Measurements from ENCODE around the gene SIGLEC7. TPM values are rescaled to one million over a fixed set of nuclear protein-coding genes. Genes with fewer than 3 reads are reported as not detected.
"Not testable (repeated sequence)": the region's sequence is repeated elsewhere in the genome, so short reads cannot be mapped to it uniquely, and the experiment has no call there.

SIGLEC7 gene
- total RNA-seq, 1 donor from 2014 or later = 0.49 TPM

- DNase-seq = no peak
Observed at GRCh38 chr19:51139299-51140014, 2.6 kb upstream of the SIGLEC7 start.

GRCh38 chr19:51140441-51140840, 1.7 kb upstream of the SIGLEC7 start:
- DNase-seq = no peak

GRCh38 chr19:51141181-51141580, 920 bp upstream of the SIGLEC7 start:
- DNase-seq = no peak

GRCh38 chr19:51142809-51143475, 841 bp downstream of the SIGLEC7 start:
- DNase-seq = not testable (repeated sequence)

GRCh38 chr19:51143486-51143885, 1.4 kb downstream of the SIGLEC7 start:
- no peak for DNase-seq

GRCh38 chr19:51144482-51145045, 2.5 kb downstream of the SIGLEC7 start:
- no peak for DNase-seq

GRCh38 chr19:51145916-51146493, 3.9 kb downstream of the SIGLEC7 start:
- DNase-seq = no peak

- no peak for DNase-seq
Observed at GRCh38 chr19:51146751-51147150, 4.7 kb downstream of the SIGLEC7 start.

- peak; percentile 16 for DNase-seq
Observed at GRCh38 chr19:51147663-51148062, 5.6 kb downstream of the SIGLEC7 start.

GRCh38 chr19:51148580-51148979, 6.5 kb downstream of the SIGLEC7 start:
- no peak for DNase-seq

- DNase-seq = no peak
Observed at GRCh38 chr19:51150627-51151026, 8.5 kb downstream of the SIGLEC7 start.

GRCh38 chr19:51156710-51157109, 14.6 kb downstream of the SIGLEC7 start:
- DNase-seq = no peak

GRCh38 chr19:51157265-51157664, 15.2 kb downstream of the SIGLEC7 start:
- no peak for DNase-seq

- DNase-seq = no peak
Observed at GRCh38 chr19:51158474-51159129, 16.5 kb downstream of the SIGLEC7 start.

- no peak for DNase-seq
Observed at GRCh38 chr19:51159656-51160055, 17.6 kb downstream of the SIGLEC7 start.

- DNase-seq = no peak
Observed at GRCh38 chr19:51161266-51161665, 19.2 kb downstream of the SIGLEC7 start.

- no peak for DNase-seq
Observed at GRCh38 chr19:51161867-51162496, 19.9 kb downstream of the SIGLEC7 start.

- DNase-seq = no peak
Observed at GRCh38 chr19:51163257-51163656, 21.2 kb downstream of the SIGLEC7 start.

GRCh38 chr19:51164215-51164614, 22.1 kb downstream of the SIGLEC7 start:
- no peak for DNase-seq

- DNase-seq = no peak
Observed at GRCh38 chr19:51166846-51167490, 24.9 kb downstream of the SIGLEC7 start.

- DNase-seq = no peak
Observed at GRCh38 chr19:51168564-51169282, 26.6 kb downstream of the SIGLEC7 start.

Measured in skin of body (tissue), 2 donors.